Measurements from ENCODE around the gene FXR2. TPM values are rescaled to one million over a fixed set of nuclear protein-coding genes. Genes with fewer than 3 reads are reported as not detected.
A peak's percentile ranks its signal among the peaks of the same experiment; 100 is the strongest.

Gene FXR2
- polyA plus RNA-seq, 1 donor: 38.5 TPM

DNA sequence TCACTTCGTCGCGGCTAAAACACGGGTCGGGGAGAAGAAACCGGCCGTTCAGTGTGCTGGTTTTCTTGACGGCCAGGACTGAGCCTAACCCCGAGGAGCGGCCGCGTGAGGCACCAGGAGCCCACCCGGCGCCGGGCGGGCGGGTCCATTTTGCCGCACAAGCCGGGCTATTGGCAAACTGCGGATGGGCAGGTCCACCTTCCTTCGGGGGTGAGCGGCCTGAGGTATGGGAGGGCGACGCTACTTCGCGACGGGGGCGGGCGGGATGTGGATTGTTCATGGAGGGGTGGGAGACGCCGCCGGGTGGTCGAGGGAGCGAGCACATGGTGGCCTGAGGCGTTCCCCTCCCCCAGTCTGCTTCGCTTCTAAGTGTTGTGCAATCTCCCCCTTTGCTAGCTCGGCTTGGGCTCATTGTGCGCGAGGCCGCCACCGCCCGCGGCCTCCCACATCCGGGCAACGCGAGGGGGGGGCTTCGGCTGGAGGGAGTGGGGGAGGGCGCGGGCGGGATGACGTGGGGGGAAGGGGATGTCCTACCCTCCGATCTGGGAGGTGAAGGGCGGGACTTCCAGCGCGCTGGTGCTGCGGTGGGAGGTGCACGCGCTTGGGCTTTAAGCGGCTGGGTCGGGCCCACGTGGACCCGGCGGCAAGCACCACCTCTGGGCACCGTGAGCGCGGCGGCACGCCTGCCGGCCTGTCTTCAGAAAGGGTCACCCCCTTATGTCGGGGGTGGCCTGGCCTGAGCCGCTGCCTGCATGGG, 41.2 kb downstream of the FXR2 start:
- DNase-seq (ENCODE audit: low read depth): no peak

DNA sequence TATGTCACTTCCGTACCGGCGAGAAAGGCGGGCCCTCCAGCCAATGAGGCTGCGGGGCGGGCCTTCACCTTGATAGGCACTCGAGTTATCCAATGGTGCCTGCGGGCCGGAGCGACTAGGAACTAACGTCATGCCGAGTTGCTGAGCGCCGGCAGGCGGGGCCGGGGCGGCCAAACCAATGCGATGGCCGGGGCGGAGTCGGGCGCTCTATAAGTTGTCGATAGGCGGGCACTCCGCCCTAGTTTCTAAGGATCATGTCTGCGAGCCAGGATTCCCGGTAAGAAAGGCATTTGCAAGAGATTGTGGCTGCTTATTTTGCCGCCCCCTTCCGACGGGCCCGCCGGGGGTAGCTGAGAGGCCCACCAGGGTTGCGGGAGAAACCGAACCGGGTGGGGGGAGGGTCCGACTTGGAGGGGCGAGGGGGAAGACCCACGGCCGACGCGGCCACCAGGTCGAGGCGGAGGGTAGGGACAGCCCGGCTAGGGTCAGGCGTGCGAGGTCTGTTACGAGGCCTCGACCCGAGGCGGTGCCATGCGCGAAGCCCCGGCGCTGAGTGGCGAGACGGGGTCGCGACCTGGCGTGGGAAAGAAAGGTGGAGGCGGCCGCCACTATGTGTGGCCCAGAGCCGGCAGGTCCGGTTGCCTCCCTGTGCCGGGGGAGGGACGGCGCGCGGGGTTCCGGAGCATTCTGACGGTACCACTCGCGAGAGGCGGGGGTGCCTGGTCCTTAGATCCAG, 41.9 kb downstream of the FXR2 start:
- DNase-seq (ENCODE audit: low read depth): peak; percentile 96

DNA sequence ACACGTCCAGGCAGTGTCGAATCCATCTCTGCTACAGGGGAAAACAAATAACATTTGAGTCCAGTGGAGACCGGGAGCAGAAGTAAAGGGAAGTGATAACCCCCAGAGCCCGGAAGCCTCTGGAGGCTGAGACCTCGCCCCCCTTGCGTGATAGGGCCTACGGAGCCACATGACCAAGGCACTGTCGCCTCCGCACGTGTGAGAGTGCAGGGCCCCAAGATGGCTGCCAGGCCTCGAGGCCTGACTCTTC, 42.4 kb downstream of the FXR2 start:
- no peak for DNase-seq (ENCODE audit: low read depth)

DNA sequence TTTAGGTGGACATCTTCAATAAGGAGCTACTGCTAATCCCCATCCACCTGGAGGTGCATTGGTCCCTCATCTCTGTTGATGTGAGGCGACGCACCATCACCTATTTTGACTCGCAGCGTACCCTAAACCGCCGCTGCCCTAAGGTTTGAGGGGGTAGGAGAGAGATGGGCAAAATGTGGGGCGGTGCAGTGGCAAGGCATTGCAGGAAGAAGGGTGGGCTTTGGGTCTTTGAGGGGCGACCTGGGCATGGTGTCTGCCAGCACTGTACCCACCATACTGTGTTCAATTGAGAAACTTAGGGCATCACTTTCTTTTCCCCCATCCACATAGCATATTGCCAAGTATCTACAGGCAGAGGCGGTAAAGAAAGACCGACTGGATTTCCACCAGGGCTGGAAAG, 44.3 kb downstream of the FXR2 start:
- DNase-seq (ENCODE audit: low read depth): no peak

DNA sequence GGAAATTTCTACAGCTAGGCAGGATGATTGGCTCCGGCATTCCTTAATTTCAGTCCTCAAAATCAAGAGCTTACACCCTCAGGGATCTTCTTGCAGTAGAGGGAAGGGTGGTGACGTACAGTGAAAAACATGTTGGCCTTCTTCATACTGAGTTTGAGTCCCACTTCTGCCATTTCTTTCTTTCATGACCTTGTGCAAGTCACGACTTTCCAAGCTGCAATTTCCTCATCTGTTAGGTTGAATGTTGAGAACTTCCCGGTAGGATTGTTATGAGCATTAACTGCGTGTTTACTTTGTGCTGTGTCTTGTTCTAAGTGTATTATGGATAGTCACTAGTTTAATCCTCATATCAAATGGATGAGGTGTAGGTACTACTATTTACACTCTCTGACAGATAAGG, 45.1 kb downstream of the FXR2 start:
- no peak for DNase-seq (ENCODE audit: low read depth)

- no peak for DNase-seq (ENCODE audit: low read depth)
These were observed 51.4 kb downstream of the FXR2 start for GRCh38 chr17:7563115-7563869.

- DNase-seq (ENCODE audit: low read depth): no peak
These were observed 52.5 kb downstream of the FXR2 start for GRCh38 chr17:7562208-7562605.

- DNase-seq (ENCODE audit: low read depth): no peak
These were observed 53.0 kb downstream of the FXR2 start, which contains the start of gene SENP3 for GRCh38 chr17:7561589-7562207. SENP3 (plus strand) TSS chr17:7561919; CDS start chr17:7563077, 1,158 bp downstream.

DNA sequence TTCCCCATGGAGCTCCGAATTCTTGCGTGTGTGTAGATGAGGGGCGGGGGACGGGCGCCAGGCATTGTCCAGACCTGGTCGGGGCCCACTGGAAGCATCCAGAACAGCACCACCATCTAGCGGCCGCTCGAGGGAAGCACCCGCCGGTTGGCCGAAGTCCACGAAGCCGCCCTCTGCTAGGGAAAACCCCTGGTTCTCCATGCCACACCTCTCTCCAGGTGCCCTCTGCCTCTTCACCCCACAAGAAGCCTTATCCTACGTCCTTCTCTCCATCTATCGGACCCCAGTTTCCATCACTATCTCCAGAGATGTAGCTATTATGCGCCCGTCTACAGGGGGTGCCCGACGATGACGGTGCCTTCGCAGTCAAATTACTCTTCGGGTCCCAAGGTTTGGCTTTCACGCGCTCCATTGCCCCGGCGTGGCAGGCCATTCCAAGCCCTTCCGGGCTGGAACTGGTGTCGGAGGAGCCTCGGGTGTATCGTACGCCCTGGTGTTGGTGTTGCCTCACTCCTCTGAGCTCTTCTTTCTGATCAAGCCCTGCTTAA, 53.6 kb downstream of the FXR2 start:
- DNase-seq (ENCODE audit: low read depth): no peak

- no peak for DNase-seq (ENCODE audit: low read depth)
These were observed 54.3 kb downstream of the FXR2 start for GRCh38 chr17:7560172-7561027.

DNA sequence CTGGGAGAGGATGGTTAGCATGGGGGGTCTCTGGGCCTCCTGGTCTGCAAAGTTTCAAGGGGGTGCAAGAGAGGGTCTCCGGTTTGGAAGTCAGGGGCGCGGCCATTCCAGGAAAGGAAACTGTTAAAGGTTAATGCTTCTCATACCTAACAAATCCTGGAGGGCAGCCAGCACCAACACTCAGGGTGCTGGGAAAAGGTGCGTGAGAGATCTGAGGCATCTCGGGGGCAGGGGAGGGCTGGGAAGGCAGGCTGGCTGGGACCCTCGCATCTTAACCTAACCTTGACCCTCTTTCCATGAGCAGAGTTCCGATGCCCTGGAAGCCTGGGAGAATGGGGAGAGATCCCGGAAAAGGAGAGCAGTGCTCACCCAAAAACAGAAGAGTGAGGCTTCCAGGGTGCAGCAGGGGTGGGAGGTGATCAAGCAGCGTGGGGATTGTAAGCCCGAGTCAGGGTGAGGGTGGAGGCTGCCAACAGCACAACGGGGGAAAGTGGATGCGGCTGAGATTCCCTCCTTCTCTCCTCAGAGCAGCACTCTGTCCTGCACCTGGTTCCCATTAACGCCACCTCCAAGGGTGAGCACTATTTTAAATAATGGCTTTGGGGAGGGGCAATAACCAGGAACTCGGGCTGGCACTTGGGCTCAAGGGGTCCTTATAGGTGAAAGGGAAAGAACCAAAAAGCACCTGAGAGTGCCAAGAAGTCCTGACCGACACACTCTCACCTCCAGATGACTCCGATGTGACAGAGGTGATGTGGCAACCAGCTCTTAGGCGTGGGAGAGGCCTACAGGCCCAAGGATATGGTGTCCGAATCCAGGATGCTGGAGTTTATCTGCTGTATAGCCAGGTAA, 55.2 kb downstream of the FXR2 start:
- no peak for DNase-seq (ENCODE audit: low read depth)

GRCh38 chr17:7558544-7559319, 56.0 kb downstream of the FXR2 start, which contains the start of gene TNFSF13:
TNFSF13 (plus strand) TSS chr17:7558750; CDS start chr17:7559040, 290 bp downstream.
- no peak for DNase-seq (ENCODE audit: low read depth)

DNA sequence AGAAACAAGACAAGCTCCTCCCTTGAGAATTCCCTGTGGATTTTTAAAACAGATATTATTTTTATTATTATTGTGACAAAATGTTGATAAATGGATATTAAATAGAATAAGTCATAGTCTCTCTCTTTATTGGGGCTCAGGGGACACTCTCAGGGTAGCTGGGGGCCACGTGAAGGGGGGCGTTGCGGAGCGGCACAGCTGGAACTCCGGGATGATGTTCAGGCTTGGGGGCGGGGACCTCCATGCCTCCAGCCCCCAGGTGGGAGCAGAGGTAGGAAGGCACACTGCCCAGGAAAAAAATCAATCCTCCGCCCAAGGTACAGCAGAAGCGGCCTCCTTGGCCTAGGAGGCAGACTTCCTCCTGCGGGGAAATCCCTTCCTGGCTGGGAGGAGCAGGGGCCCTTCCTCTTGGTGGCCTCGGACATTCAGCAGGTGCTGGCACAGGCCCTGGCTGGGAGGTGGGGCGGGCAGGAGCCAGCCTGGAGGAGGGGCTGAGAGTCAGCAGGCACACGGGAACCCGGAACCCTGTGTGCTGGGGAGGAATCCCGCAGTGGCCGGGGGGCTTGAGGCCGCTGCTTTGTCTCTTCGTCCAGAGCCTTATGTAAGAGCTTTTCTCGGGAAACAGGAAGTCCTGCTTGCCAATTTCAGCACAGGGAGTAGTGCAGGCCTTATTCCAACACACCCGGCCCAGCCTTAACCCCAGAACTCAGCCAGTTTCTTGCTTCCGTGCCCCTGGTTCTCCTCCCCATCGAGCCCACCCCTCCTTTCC, 56.7 kb downstream of the FXR2 start:
- peak; percentile 82 for DNase-seq (ENCODE audit: low read depth)

DNA sequence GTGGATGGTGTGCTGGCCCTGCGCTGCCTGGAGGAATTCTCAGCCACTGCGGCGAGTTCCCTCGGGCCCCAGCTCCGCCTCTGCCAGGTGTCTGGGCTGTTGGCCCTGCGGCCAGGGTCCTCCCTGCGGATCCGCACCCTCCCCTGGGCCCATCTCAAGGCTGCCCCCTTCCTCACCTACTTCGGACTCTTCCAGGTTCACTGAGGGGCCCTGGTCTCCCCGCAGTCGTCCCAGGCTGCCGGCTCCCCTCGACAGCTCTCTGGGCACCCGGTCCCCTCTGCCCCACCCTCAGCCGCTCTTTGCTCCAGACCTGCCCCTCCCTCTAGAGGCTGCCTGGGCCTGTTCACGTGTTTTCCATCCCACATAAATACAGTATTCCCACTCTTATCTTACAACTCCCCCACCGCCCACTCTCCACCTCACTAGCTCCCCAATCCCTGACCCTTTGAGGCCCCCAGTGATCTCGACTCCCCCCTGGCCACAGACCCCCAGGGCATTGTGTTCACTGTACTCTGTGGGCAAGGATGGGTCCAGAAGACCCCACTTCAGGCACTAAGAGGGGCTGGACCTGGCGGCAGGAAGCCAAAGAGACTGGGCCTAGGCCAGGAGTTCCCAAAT, 57.4 kb downstream of the FXR2 start:
- DNase-seq (ENCODE audit: low read depth): no peak

DNA sequence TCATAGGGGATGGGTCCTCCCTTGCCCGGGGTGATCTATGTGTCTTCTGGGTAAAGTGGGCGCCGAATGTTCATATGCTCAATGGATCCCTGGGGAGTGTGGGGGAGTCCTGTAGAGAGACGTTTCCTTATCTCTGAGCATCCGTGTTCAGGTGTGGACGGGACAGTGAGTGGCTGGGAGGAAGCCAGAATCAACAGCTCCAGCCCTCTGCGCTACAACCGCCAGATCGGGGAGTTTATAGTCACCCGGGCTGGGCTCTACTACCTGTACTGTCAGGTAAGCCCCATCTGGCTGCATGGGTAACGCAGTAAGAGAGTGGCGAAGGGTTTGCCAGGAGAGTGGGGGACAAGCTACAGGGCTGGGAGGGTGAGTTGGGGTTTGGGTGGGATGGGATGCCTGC, 58.1 kb downstream of the FXR2 start:
- DNase-seq (ENCODE audit: low read depth): no peak

GRCh38 chr17:7555320-7555948, 59.3 kb downstream of the FXR2 start:
- DNase-seq (ENCODE audit: low read depth): no peak

- DNase-seq (ENCODE audit: low read depth): no peak
These were observed 61.3 kb downstream of the FXR2 start for GRCh38 chr17:7553356-7553755.

Measured in forelimb muscle (tissue), 1 donor.